GM20000 (cell line): ENCODE measurements around the gene HAUS8.
"Not testable (repeated sequence)": the region's sequence is repeated elsewhere in the genome, so short reads cannot be mapped to it uniquely, and the experiment has no call there.

Source experiments
- DNase-seq: peaks from one replicate; pipeline ENCODE4 v3.0.0; 2012; ENCODE audit warnings: low spot score
- CTCF ChIP-seq: IDR thresholded peaks from 2 replicates; pipeline ENCODE4 v1.5.1; 2012; ENCODE audit warnings: mild to moderate bottlenecking, control low read depth; ENCODE audit errors: extremely low read depth, missing control alignments

HAUS8 gene

GRCh38 chr19:17031741-17032140, 43.5 kb downstream of the HAUS8 start:
- DNase-seq, result no peak
- TF ChIP-seq CTCF, result no peak

- no peak for DNase-seq
- TF ChIP-seq CTCF, result no peak
These were observed 47.7 kb downstream of the HAUS8 start for GRCh38 chr19:17027535-17027975.

- TF ChIP-seq CTCF, result no peak
- no peak for DNase-seq
These were observed 48.3 kb downstream of the HAUS8 start, which contains the start of gene CPAMD8 for GRCh38 chr19:17026706-17027534. CPAMD8 (minus strand) TSS chr19:17026810; CDS start chr19:17026642, 168 bp downstream.

GRCh38 chr19:17025991-17026658, 49.1 kb downstream of the HAUS8 start:
- DNase-seq, result no peak

GRCh38 chr19:17025361-17025760, 49.9 kb downstream of the HAUS8 start:
- TF ChIP-seq CTCF, result no peak
- no peak for DNase-seq

More at GRCh38 chr19:17025991-17026658, 49.1 kb downstream of the HAUS8 start:
- no peak for TF ChIP-seq CTCF

GRCh38 chr19:17024941-17025340, 50.3 kb downstream of the HAUS8 start:
- DNase-seq, result not testable (repeated sequence)

GRCh38 chr19:17023805-17024204, 51.4 kb downstream of the HAUS8 start:
- DNase-seq, result no peak
- no peak for TF ChIP-seq CTCF
